ENCODE measurements around the gene ST6GAL1. TPM values are rescaled to one million over a fixed set of nuclear protein-coding genes. Genes with fewer than 3 reads are reported as not detected.
A peak's percentile ranks its signal among the peaks of the same experiment; 100 is the strongest.

The ST6GAL1 gene
- total RNA-seq, 4 donors from 2014 or later, result 24.7 to 58.1 (median 44.5) TPM

DNA sequence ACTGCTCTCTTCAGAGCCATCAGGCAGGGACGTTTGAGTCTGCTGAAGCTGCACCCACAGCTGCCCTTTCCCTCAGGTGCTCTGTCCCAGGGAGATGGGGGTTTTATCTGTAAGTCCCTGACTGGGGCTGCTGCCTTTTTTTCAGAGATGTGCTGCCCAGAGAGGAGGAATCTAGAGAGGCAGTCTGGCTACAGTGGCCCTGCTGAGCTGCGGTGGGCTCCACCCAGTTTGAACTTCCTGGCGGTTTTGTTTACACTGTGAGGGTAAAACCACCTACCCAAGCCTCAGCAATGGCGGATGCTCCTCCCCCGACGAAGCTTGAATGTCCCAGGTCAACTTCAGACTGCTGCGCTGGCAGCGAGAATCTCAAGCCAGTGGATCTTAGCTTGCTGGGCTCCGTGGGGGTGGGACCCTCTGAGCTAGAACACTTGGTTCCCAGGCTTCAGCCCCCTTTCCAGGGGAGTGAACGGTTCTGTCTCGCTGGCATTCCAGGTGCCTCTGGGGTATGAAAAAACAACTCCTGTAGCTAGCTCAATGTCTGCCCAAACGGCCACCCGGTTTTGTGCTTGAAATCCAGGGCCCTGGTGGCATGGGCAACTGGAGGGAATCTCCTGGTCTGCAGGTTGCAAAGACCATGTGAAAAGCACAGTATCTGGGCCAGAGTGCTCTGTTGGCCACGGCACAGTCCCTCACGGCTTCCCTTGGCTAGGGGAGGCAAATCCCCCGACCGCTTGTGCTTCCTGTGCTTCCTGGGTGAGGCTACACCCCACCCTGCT, 21.1 kb upstream of the ST6GAL1 start:
- Histone ChIP-seq H3K27me3 (no peaks in the 10 kb centered on the region), H3K9me3 (no peaks in the 10 kb centered on the region), H3K36me3 (no peaks in the 10 kb centered on the region), H3K4me3 (no peak overlapping the region), H3K27ac (peak overlapping the region in 1 of 4 donors; percentile 50), H3K4me1 (peaks cover 0 to 4% (median 0%) of the 10 kb centered on the region in 4 donors)
- 64 to 75% methylated on average over 11 to 15 of the region's 17 CpGs for WGBS, 2 donors
- no peak for DNase-seq (ENCODE audit: low spot score in 2 of 2)
- TF ChIP-seq EP300 (IDR thresholded peaks at IDR 0.05), result no peak
- no peak for TF ChIP-seq POLR2A (IDR thresholded peaks at IDR 0.05)
- TF ChIP-seq, protein P1, sequence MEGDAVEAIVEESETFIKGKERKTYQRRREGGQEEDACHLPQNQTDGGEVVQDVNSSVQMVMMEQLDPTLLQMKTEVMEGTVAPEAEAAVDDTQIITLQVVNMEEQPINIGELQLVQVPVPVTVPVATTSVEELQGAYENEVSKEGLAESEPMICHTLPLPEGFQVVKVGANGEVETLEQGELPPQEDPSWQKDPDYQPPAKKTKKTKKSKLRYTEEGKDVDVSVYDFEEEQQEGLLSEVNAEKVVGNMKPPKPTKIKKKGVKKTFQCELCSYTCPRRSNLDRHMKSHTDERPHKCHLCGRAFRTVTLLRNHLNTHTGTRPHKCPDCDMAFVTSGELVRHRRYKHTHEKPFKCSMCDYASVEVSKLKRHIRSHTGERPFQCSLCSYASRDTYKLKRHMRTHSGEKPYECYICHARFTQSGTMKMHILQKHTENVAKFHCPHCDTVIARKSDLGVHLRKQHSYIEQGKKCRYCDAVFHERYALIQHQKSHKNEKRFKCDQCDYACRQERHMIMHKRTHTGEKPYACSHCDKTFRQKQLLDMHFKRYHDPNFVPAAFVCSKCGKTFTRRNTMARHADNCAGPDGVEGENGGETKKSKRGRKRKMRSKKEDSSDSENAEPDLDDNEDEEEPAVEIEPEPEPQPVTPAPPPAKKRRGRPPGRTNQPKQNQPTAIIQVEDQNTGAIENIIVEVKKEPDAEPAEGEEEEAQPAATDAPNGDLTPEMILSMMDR (IDR thresholded peaks at IDR 0.05), result no peak

DNA sequence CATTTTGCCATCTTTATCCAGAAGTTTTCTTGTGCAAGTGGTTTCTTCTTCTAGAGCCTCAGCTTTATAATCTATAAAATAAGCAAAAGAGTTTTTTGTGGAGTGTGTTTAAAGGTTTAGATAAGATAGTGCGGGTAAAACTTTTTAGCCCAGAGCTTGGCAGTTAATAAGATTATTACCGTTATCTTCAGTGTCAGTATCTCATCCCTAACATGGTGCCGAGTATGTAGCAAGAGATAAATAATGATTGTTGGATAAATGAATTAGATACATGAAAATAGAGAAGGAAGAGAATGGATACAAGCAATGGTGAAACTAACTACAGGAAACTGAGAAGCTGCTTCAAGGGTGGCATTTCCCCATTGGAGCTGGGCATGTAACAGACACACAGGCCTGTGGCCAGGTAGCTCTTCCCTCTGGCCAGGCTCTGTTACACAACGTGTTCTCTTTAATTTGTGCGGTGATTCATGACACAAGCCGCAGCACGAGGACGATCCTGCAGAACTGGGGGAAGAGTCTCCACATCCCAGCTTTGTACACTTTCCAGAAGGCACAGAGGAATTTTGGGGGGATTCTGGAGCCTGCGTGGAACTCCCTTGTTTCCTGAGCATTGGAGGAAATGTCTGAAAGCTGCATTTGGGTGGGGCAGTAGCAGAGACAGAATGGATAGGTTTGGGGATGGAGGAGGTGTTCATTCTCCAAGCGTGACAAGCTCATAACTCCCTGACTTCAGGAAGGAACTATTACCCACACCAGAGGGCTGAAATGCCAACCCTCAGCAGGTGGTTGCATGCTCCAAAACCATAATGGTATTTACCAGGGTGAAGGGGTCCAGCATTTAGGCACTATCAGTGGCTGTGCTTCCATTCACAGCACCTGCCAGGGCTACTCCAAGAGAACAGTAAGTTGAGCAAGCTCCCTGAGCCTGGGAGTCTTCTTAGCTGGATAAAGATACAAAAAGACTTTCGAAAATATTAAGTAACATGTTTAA, 14.2 kb upstream of the ST6GAL1 start:
- TF ChIP-seq, protein P1 (IDR thresholded peaks at IDR 0.05), result no peak
- no peak for TF ChIP-seq EP300 (IDR thresholded peaks at IDR 0.05)
- TF ChIP-seq POLR2A (IDR thresholded peaks at IDR 0.05), result no peak
- Histone ChIP-seq H3K4me1 (no peaks in the 10 kb centered on the region), H3K36me3 (no peaks in the 10 kb centered on the region), H3K27ac (no peak overlapping the region), H3K4me3 (no peak overlapping the region), H3K9me3 (no peaks in the 10 kb centered on the region), H3K27me3 (no peaks in the 10 kb centered on the region)
- WGBS, 2 donors, result 60 to 61% methylated on average over 11 of the region's 11 CpGs
- DNase-seq (ENCODE audit: low spot score in 2 of 2), result no peak

DNA sequence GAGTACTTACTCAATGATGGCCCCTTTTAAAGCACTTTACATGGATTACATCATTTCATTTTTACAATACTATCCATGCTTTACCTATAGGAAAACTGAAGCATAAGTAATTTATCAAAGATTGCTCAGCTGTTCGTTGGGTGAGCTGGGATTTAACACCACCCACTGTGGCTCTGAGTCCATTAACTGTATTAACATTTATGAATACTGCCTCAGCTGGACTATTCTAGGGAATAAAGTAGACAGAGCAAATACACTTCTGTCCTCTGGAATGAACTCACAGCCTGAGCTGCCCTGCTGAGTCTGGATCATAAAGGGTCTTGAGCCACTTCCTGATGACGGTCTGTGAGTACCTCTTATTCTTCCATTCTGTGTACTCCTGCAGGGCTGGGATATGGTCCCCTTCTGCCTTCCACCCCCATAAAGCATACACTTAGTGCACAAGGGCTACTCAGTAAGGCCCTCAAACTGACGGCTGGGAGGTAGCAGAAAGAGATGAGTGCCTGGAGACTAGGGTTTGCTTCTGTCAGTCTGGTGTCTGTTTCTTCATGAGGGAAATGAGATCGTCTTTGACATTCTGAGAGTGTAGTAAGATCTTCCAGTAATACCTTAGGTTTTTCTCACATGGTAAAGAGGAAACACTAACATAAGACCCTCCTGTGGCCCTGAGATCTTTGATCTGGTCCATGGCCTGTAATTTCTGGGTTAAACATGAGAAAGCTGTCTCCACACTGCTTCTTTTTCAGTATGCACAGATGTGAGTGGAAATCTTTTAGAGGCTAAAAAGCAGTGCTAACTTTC, 12.6 kb upstream of the ST6GAL1 start:
- Histone ChIP-seq H3K4me3 (no peak overlapping the region), H3K27ac (no peak overlapping the region), H3K27me3 (no peaks in the 10 kb centered on the region), H3K9me3 (no peaks in the 10 kb centered on the region), H3K36me3 (no peaks in the 10 kb centered on the region), H3K4me1 (no peaks in the 10 kb centered on the region)
- no peak for DNase-seq (ENCODE audit: low spot score in 2 of 2)
- TF ChIP-seq POLR2A (IDR thresholded peaks at IDR 0.05) (no peak), EP300 (IDR thresholded peaks at IDR 0.05) (no peak)
- TF ChIP-seq, protein P1 (IDR thresholded peaks at IDR 0.05), result no peak
- 58 to 61% methylated on average over 4 of the region's 4 CpGs for WGBS, 2 donors

DNA sequence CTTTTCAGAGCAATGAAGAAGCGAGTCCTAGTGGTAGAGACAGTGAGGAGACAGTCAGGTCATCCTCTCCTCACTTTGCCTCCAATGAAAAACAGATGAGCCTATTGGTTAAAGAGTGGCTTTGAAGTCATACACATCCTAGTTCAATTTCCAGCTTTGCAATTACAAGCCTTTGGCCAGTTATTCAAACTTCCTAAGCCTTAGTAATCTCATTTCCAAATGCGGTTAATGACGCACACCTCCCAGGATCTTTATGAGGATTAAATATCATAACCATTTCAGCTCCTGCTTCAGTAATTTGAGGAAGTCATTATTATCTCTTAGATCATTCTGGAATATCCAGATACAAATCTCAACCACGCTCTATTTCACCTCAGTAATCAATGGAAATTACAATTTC, 10.0 kb upstream of the ST6GAL1 start:
- 90 to 95% methylated on average over 4 of the region's 4 CpGs for WGBS, 2 donors
- H3K9me3 ChIP-seq, result no peaks in the 10 kb centered on the region

More for the DNA sequence above, 10.0 kb upstream of the ST6GAL1 start:
- no peaks in the 10 kb centered on the region for H3K4me1 ChIP-seq
- no peaks in the 10 kb centered on the region for H3K36me3 ChIP-seq
- no peaks in the 10 kb centered on the region for H3K27me3 ChIP-seq
- no peak overlapping the region for H3K4me3 ChIP-seq
- DNase-seq (ENCODE audit: low spot score in 2 of 2), result no peak
- TF ChIP-seq, protein P1 (IDR thresholded peaks at IDR 0.05), result no peak
- TF ChIP-seq POLR2A (IDR thresholded peaks at IDR 0.05), result no peak
- TF ChIP-seq EP300 (IDR thresholded peaks at IDR 0.05), result no peak
- H3K27ac ChIP-seq, result no peak overlapping the region
